HUES64 (cell line): ENCODE data around the gene WASF2.
A peak's percentile ranks its signal among the peaks of the same experiment; 100 is the strongest.

Source experiments
- H3K27ac ChIP-seq: 2 replicates; pipeline ENCODE4 v1.7.0; 2013; ENCODE audit warnings: low read depth, low read length, inconsistent platforms
- H3K27me3 ChIP-seq: 2 replicates; pipeline ENCODE4 v1.6.1; 2013; ENCODE audit warnings: mild to moderate bottlenecking, low read length; ENCODE audit not compliant: insufficient read depth
- H3K36me3 ChIP-seq: 2 replicates; pipeline ENCODE4 v1.6.1; 2013; ENCODE audit warnings: mild to moderate bottlenecking, low read length; ENCODE audit not compliant: insufficient read depth
- H3K4me1 ChIP-seq: 2 replicates; pipeline ENCODE4 v1.6.1; 2013; ENCODE audit warnings: mild to moderate bottlenecking, low read length, moderate library complexity; ENCODE audit not compliant: insufficient read depth
- H3K4me3 ChIP-seq: 2 replicates; pipeline ENCODE4 v1.5.1; 2013; ENCODE audit warnings: mild to moderate bottlenecking, low read length, moderate library complexity
- H3K9ac ChIP-seq: 2 replicates; pipeline ENCODE4 v1.6.1; 2013; ENCODE audit warnings: mild to moderate bottlenecking, low read depth, low read length
- H3K9me3 ChIP-seq: 2 replicates; pipeline ENCODE4 v1.6.1; 2013; ENCODE audit warnings: low read depth, low read length; ENCODE audit not compliant: insufficient read depth
- WGBS: fragments of 150-250, 120-280 bp; methylation state at CpG from one replicate; pipeline ENCODE4 v1.1.7; 2013; ENCODE audit warnings: missing lambda C conversion rate; 5-methylcytosine and 5-hydroxymethylcytosine counted together

Gene WASF2

GRCh38 chr1:27367160-27367650 lies 122.8 kb downstream of the WASF2 start:
- peak overlapping the region; percentile 63 for H3K9ac ChIP-seq
- H3K27ac ChIP-seq = peak overlapping the region; percentile 73; the same call in 1 of the 2 replicates
- H3K9me3 ChIP-seq = no peaks in the 10 kb centered on the region
- H3K36me3 ChIP-seq = no peaks in the 10 kb centered on the region
- H3K27me3 ChIP-seq = 0 out of 2 replicates have a peak, but pooled peaks cover 1% of the 10 kb centered on the region
- H3K4me1 ChIP-seq = peaks cover 18% of the 10 kb centered on the region
- WGBS = 34% methylated on average over 8 of the region's 8 CpGs
- H3K4me3 ChIP-seq = peak overlapping the region; percentile 84

GRCh38 chr1:27366411-27367159 lies 123.4 kb downstream of the WASF2 start, which contains the start of gene MAP3K6:
Gene MAP3K6, minus strand, starts transcription at chr1:27366961. Its CDS starts 364 bp downstream, at chr1:27366597.
- Histone ChIP-seq H3K9me3 (no peaks in the 10 kb centered on the region), H3K27ac (peak within 1 kb of the TSS; percentile 73; the same call in 1 of the 2 replicates), H3K9ac (peak within 1 kb of the TSS; percentile 63), H3K4me1 (peaks cover 18% of the 10 kb centered on the region), H3K36me3 (no peaks in the 10 kb centered on the region), H3K27me3 (peaks cover 7% of the 10 kb centered on the region), H3K4me3 (peak within 1 kb of the TSS; percentile 84)
- under 1% methylated on average over 67 of the region's 67 CpGs for WGBS

GRCh38 chr1:27366113-27366410 lies 123.9 kb downstream of the WASF2 start:
- under 1% methylated on average over 30 of the region's 30 CpGs for WGBS
- Histone ChIP-seq H3K9ac (peak overlapping the region; percentile 63), H3K4me3 (peak overlapping the region; percentile 84)

DNA sequence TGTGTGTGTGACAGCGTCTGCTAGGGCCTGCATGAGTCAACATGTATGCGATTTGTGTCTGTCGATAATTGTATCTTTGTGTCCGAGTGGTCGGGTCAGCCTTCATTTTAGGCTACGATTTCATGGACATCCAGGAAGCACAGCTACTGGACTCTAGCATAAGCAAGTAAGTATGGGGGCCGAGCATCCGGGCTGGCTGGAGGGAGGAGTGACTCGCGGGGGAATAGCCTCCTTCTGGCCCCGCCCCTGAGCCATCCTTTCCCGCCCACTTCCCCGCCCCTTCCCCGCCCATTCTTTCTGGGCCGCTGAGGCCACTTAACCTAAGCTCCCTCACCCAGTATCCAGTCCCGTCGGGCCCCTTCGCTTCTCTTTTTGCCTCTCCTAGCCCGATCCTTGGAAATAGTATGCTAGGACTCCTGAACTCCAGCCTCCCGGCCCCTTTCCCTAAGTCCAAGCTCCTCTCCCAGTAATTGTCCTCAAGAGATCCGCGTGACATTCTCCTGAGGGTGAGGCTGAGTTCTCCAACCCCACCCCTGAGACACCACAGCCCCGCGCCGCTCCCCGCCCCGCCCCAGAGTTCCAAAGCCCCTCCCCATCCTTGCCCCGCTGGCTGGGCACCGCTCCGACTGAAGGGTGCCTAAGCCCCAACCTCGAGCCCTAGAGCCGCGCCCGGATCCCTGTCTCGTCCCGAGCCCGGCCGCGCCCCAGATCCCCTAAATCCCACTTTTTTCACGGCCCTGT lies 124.4 kb downstream of the WASF2 start:
- Histone ChIP-seq H3K9me3 (no peaks in the 10 kb centered on the region), H3K27ac (no peak overlapping the region; the same call in 1 of the 2 replicates), H3K36me3 (no peaks in the 10 kb centered on the region), H3K27me3 (peaks cover 18% of the 10 kb centered on the region), H3K9ac (0 out of 2 replicates have a peak overlapping the region, but pooled peaks have one; percentile 63), H3K4me3 (peak overlapping the region; percentile 84), H3K4me1 (peaks cover 18% of the 10 kb centered on the region)
- 7% methylated on average over 40 of the region's 40 CpGs for WGBS

More at GRCh38 chr1:27366113-27366410, 123.9 kb downstream of the WASF2 start:
- Histone ChIP-seq H3K27ac (no peak overlapping the region; the same call in 1 of the 2 replicates), H3K4me1 (peaks cover 18% of the 10 kb centered on the region), H3K36me3 (no peaks in the 10 kb centered on the region), H3K27me3 (peaks cover 13% of the 10 kb centered on the region), H3K9me3 (no peaks in the 10 kb centered on the region)

GRCh38 chr1:27364696-27365371 lies 125.1 kb downstream of the WASF2 start:
- H3K27ac ChIP-seq = no peak overlapping the region
- 80% methylated on average over 11 of the region's 11 CpGs for WGBS
- no peak overlapping the region for H3K9ac ChIP-seq
- H3K9me3 ChIP-seq = no peaks in the 10 kb centered on the region
- peaks cover 24% of the 10 kb centered on the region for H3K27me3 ChIP-seq
- H3K4me3 ChIP-seq = peak overlapping the region; percentile 6
- no peaks in the 10 kb centered on the region for H3K36me3 ChIP-seq
- H3K4me1 ChIP-seq = peaks cover 21% of the 10 kb centered on the region

- Histone ChIP-seq H3K27ac (no peak overlapping the region), H3K9ac (no peak overlapping the region), H3K36me3 (no peaks in the 10 kb centered on the region), H3K4me1 (peaks cover 22% of the 10 kb centered on the region), H3K27me3 (peaks cover 32% of the 10 kb centered on the region), H3K4me3 (no peak overlapping the region), H3K9me3 (no peaks in the 10 kb centered on the region)
- WGBS = 84% methylated on average over 26 of the region's 26 CpGs
Observed at GRCh38 chr1:27363766-27364695, 125.9 kb downstream of the WASF2 start.

DNA sequence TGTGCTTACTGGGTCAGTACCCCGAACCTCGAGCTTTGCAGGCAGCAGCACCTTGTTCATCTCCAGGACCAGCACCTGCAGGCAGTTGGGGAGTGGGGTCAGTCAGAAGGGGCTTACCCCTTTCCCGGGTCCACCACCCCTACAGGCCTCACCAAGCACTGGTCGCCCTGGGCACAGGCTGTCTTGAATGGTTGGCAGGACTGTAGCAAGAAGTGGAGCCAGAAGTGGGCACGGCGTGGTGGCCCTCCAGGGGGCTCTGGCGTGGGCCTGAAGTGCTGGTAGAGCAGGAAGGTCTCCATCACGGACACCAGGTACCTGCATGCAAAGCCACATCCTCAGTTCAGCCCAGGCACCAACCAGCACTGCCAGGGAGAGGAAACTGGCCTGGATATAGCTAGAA lies 128.4 kb downstream of the WASF2 start:
- Histone ChIP-seq H3K9me3 (no peaks in the 10 kb centered on the region), H3K36me3 (no peaks in the 10 kb centered on the region), H3K27ac (no peak overlapping the region), H3K4me1 (peaks cover 15% of the 10 kb centered on the region), H3K4me3 (peak overlapping the region; percentile 76; the same call in 1 of the 2 replicates), H3K9ac (no peak overlapping the region), H3K27me3 (peaks cover 47% of the 10 kb centered on the region)
- 88% methylated on average over 8 of the region's 8 CpGs for WGBS

DNA sequence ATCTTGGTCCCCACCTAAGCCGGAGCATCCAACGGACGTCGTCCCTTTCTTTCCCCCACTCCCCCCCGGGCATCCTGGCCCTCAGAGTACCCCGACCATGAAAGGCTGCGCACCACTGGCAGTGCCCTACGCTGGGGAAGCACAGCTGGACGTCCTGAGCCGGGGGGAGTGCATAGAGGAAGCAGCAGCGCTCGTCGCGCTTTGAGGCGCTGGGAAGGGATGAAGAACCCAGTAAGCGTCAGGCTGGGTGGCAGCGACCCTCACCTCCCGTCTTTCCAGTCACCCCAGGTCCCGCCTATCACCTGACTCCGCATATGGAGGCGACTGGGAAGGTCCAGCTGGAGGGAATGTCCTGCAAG lies 128.9 kb downstream of the WASF2 start:
- no peaks in the 10 kb centered on the region; the same call in 1 of the 2 replicates for H3K36me3 ChIP-seq
- no peaks in the 10 kb centered on the region for H3K9me3 ChIP-seq
- H3K4me3 ChIP-seq = peak overlapping the region; percentile 76
- peak overlapping the region; percentile 37; the same call in 1 of the 2 replicates for H3K9ac ChIP-seq
- H3K4me1 ChIP-seq = peaks cover 15% of the 10 kb centered on the region
- WGBS = 33% methylated on average over 21 of the region's 21 CpGs
- H3K27me3 ChIP-seq = peaks cover 47% of the 10 kb centered on the region
- no peak overlapping the region for H3K27ac ChIP-seq

DNA sequence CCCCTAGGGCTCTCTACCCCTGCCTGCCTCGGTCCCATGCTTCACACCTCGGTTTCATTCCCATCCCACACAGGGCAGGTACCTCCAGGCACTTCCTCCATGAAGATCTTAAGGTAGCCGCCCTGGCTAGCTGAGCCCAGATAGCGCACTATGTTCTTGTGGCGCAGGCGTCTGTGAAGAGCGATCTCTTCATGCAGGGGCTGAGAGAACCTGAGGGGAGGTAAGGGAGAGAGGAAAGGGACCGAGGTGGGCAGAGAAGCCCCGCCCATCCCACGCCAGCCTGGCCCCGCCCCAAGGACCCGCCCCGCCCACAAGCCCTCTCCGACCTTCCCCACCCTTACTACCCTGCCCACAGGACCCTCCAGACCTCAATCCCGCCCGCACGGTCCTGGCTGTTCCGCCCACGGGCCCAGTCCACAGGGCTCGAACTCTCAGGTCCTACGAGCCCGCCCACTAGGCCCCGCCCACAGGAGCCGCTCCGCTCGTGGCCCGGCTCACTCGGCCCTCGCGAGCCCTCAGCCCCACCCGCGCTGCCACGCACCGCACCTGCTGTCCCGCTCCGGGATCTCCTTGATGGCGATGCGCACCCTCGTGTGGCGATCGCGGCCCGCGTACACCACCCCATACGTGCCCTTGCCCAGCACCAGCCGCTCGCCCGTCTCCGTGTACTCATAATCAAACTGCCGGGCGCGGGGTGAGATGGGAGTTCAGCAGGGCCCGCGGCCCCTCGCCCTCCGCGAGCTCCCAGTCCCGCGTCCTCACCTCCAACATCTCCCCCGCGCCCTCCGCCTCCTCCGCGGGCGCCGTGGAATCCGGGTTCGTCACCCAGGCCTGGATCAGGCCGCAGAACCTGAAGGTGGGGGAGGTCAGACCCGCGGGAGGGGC lies 129.6 kb downstream of the WASF2 start:
- H3K4me3 ChIP-seq = peak overlapping the region; percentile 76
- WGBS = 2% methylated on average over 68 of the region's 71 CpGs
- H3K27me3 ChIP-seq = peaks cover 47% of the 10 kb centered on the region
- no peak overlapping the region for H3K27ac ChIP-seq
- no peaks in the 10 kb centered on the region; the same call in 1 of the 2 replicates for H3K36me3 ChIP-seq
- peaks cover 15% of the 10 kb centered on the region for H3K4me1 ChIP-seq
- no peaks in the 10 kb centered on the region for H3K9me3 ChIP-seq
- peak overlapping the region; percentile 37; the same call in 1 of the 2 replicates for H3K9ac ChIP-seq
